Measurements from ENCODE around the gene ZNF670. TPM values are rescaled to one million over a fixed set of nuclear protein-coding genes. Genes with fewer than 3 reads are reported as not detected.

Gene ZNF670
- polyA plus RNA-seq, 1 of the 3 experiments (the other 2 are of a cell fraction) = 0.84 TPM

GRCh38 chr1:247110627-247111258 is 32.1 kb upstream of the ZNF670 start:
- Histone ChIP-seq H2AFZ (ENCODE audit: low read depth) (peak overlapping the region; percentile 91), H3K9me3 (no peaks in the 10 kb centered on the region), H3K4me2 (peak overlapping the region; percentile 86), H3K27ac (ENCODE audit: low read depth in 2 of 2, low read length in 1 of 2) (peak overlapping the region in 1 of 2 experiments; percentile 83; a peak in 2 of 4 replicates), H3K9ac (peak overlapping the region; percentile 71), H3K4me3 (ENCODE audit: low read depth in 2 of 2, low read length in 1 of 2) (peak overlapping the region; percentile 68 to 71), H3K4me1 (ENCODE audit: control insufficient read depth in 1 of 2, insufficient read depth in 2 of 2, low read depth in 1 of 2, low read length in 1 of 2) (peaks cover 0 to 22% of the 10 kb centered on the region in 2 experiments; a peak in 1 of 4 replicates), H3K27me3 (ENCODE audit: insufficient read depth) (no peaks in the 10 kb centered on the region), H3K79me2 (ENCODE audit: insufficient read depth) (no peaks in the 10 kb centered on the region), H3K36me3 (replicated peaks in 1 of 2; ENCODE audit: control insufficient read depth in 1 of 2, insufficient read depth in 2 of 2, low read length in 1 of 2) (no peaks in the 10 kb centered on the region), H3K9me2 (no peaks in the 10 kb centered on the region), H3F3A (replicated peaks; ENCODE audit: insufficient read depth) (peaks cover 9% of the 10 kb centered on the region), H4K20me1 (ENCODE audit: insufficient read depth) (no peaks in the 10 kb centered on the region)
- DNase-seq = no peak
- CTCF ChIA-PET = interaction anchor here (1.1 kb wide), 1 partner anchor 103 kb away, joined by 4 read pairs; the partner anchor contains the start of gene ZNF695
- 50% methylated on average over 28 of the region's 30 CpGs for WGBS (ENCODE audit: low lambda C conversion rate)
- POLR2A ChIA-PET = no interaction called here
- no peak for TF ChIP-seq USF1 (IDR thresholded peaks at IDR 0.05; ENCODE audit: borderline replicate concordance, low read depth)
- no peak for TF ChIP-seq EZH2phosphoT487 (IDR thresholded peaks at IDR 0.05; ENCODE audit: borderline replicate concordance, low read depth)
- TF ChIP-seq JUND (IDR thresholded peaks at IDR 0.05) = no peak
- TF ChIP-seq REST (IDR thresholded peaks at IDR 0.05; ENCODE audit: low read depth, low read length) = no peak
- no peak for TF ChIP-seq USF2 (IDR thresholded peaks at IDR 0.05; ENCODE audit: borderline replicate concordance, low read depth, low read length)
- TF ChIP-seq RCOR1 (IDR thresholded peaks at IDR 0.05; ENCODE audit: low read length) = no peak
- no peak for TF ChIP-seq TEAD4 (IDR thresholded peaks at IDR 0.05; ENCODE audit: borderline replicate concordance, insufficient read depth)
- TF ChIP-seq MXI1 (IDR thresholded peaks at IDR 0.05; ENCODE audit: low read depth, low read length) = no peak
- no peak for TF ChIP-seq NFIC (IDR thresholded peaks at IDR 0.05; ENCODE audit: borderline replicate concordance)
- no peak for TF ChIP-seq GATA2 (CRISPR knock-in tag; IDR thresholded peaks at IDR 0.05)
- TF ChIP-seq RAD21 (IDR thresholded peaks at IDR 0.05; ENCODE audit: low read length) = no peak
- TF ChIP-seq SMC3 (IDR thresholded peaks at IDR 0.05; ENCODE audit: low read depth, low read length) = no peak
- TF ChIP-seq FOXM1 (IDR thresholded peaks at IDR 0.05; ENCODE audit: low read depth) = no peak
- no peak for TF ChIP-seq GABPA (IDR thresholded peaks at IDR 0.05; ENCODE audit: low read depth)
- no peak for TF ChIP-seq ELF1 (IDR thresholded peaks at IDR 0.05)

Data from SK-N-SH (cell line).